HCT116 (cell line): ENCODE results near the gene ZNF618. TPM values are rescaled to one million over a fixed set of nuclear protein-coding genes. Genes with fewer than 3 reads are reported as not detected.

Source experiments
- ATAC-seq: fragments of 200-7000 bp; cut with Tn5 transposase; 2 replicates; pipeline ENCODE4 v1.9.1; 2020; ENCODE audit warnings: mild to moderate bottlenecking, moderate library complexity
- BruUV-seq: library from RNA; stranded (reverse); fragments of 400-500 nt; replicated peaks from 2 replicates; lab custom pipeline; 2021; lab: Mats Ljungman, UMichigan
- CTCF ChIA-PET: fragments of 300-600 bp; sonication (Branson Sonifier 250); formaldehyde crosslinking; loops from one replicate; lab custom pipeline; 2021; ENCODE audit warnings: antibody characterized with exemption; lab: Charles Lee
- POLR2A ChIA-PET: fragments of 300-600, 350-600 bp; sonication (Branson Sonifier 250); formaldehyde crosslinking; loops from one replicate; lab custom pipeline; 2021; ENCODE audit warnings: antibody characterized with exemption; lab: Charles Lee
- RAD21 ChIA-PET, 2 experiments: fragments of 300-600 bp; sonication (Branson Sonifier 250); formaldehyde crosslinking; loops; one replicate each; lab custom pipeline; 2023; ENCODE audit warnings: low total read pairs in 2 of 2; ENCODE audit not compliant: uncharacterized antibody in 2 of 2, unreplicated experiment in 2 of 2, low non-redundant PET in 1 of 2; lab: Charles Lee
- DNase-seq: peaks from one replicate; pipeline ENCODE4 v3.0.0-alpha.2; 2010; ENCODE audit warnings: low read depth, low spot score
- H2AFZ ChIP-seq: fragments of 200-600 bp; shearing (Covaris generic), sonication (generic); 2 replicates; pipeline ENCODE4 v1.6.1; 2017; ENCODE audit warnings: low read depth, mixed run types, mixed read lengths, antibody characterized with exemption, low read length; ENCODE audit not compliant: poor library complexity, severe bottlenecking
- H3K27ac ChIP-seq: 2 replicates; pipeline ENCODE4 v1.5.1; 2012; ENCODE audit warnings: low read depth, low read length
- H3K27me3 ChIP-seq: fragments of 200-600 bp; sonication (generic); 2 replicates; pipeline ENCODE4 v1.6.1; 2016; ENCODE audit warnings: mixed run types, low read length, mixed read lengths; ENCODE audit not compliant: insufficient read depth
- H3K36me3 ChIP-seq, 2 experiments: fragments of 200-500 bp in 1 of 2; fragments of 200-600 bp in 1 of 2; sonication (Bioruptor generic) in 1 of 2; sonication (generic) in 1 of 2; 2 replicates each; pipeline versions ENCODE4 v1.5.1 to v1.6.1; 2014 to 2016; ENCODE audit warnings: low read length in 2 of 2, inconsistent platforms in 1 of 2, mixed read lengths in 1 of 2, mixed run types in 1 of 2; ENCODE audit not compliant: insufficient read depth in 2 of 2, control insufficient read depth in 1 of 2
- H3K4me1 ChIP-seq, 2 experiments: fragments of 200-600 bp in 1 of 2; sonication (generic) in 1 of 2; 2 replicates each; pipeline versions ENCODE4 v1.5.1 to v1.6.1; 2012 to 2017; ENCODE audit warnings: low read length in 2 of 2, inconsistent platforms in 1 of 2, mild to moderate bottlenecking in 1 of 2, mixed read lengths in 1 of 2, mixed run types in 1 of 2, moderate library complexity in 1 of 2; ENCODE audit not compliant: insufficient read depth in 2 of 2, control insufficient read depth in 1 of 2
- H3K4me2 ChIP-seq: fragments of 200-600 bp; sonication (generic); 2 replicates; pipeline ENCODE4 v1.6.1; 2017; ENCODE audit warnings: mixed run types, low read length, mixed read lengths
- H3K4me3 ChIP-seq, 2 experiments: fragments of 200-600 bp in 1 of 2; sonication (generic) in 1 of 2; replicated peaks in 1 of 2; 2 replicates each; pipeline ENCODE4 v1.5.1; 2011 to 2016; ENCODE audit warnings: low read length in 2 of 2, control low read depth in 1 of 2, low read depth in 1 of 2, mild to moderate bottlenecking in 1 of 2, mixed read lengths in 1 of 2, mixed run types in 1 of 2
- H3K79me2 ChIP-seq: fragments of 200-600 bp; sonication (generic); 2 replicates; pipeline ENCODE4 v1.6.1; 2017; ENCODE audit warnings: mild to moderate bottlenecking, mixed run types, low read length, moderate library complexity, mixed read lengths; ENCODE audit not compliant: insufficient read depth
- H3K9ac ChIP-seq: fragments of 200-600 bp; sonication (generic); 2 replicates; pipeline ENCODE4 v1.6.1; 2016; ENCODE audit warnings: low read length, mixed read lengths
- H3K9me2 ChIP-seq: fragments of 200-600 bp; sonication (generic), shearing (Covaris generic); 2 replicates; pipeline ENCODE4 v1.6.1; 2017; ENCODE audit warnings: mixed run types, mild to moderate bottlenecking, moderate library complexity; ENCODE audit not compliant: insufficient read depth
- H3K9me3 ChIP-seq, 2 experiments: fragments of 200-500 bp in 1 of 2; fragments of 200-600 bp in 1 of 2; sonication (Bioruptor generic) in 1 of 2; sonication (generic) in 1 of 2; 2 replicates each; pipeline ENCODE4 v1.6.1; 2014 to 2017; ENCODE audit warnings: low read length in 2 of 2, mixed read lengths in 2 of 2, inconsistent platforms in 1 of 2, low read depth in 1 of 2, mild to moderate bottlenecking in 1 of 2, mixed run types in 1 of 2, moderate library complexity in 1 of 2; ENCODE audit not compliant: control insufficient read depth in 1 of 2, insufficient read depth in 1 of 2
- H4K20me1 ChIP-seq: fragments of 200-600 bp; sonication (generic), shearing (Covaris generic); 2 replicates; pipeline ENCODE4 v1.6.1; 2017; ENCODE audit warnings: mixed run types, mild to moderate bottlenecking, moderate library complexity; ENCODE audit not compliant: insufficient read depth
- ATF3 ChIP-seq: IDR thresholded peaks from 2 replicates; pipeline ENCODE4 v1.6.1; 2012
- CBX3 ChIP-seq: IDR thresholded peaks from 2 replicates; pipeline ENCODE4 v1.6.1; 2012; ENCODE audit warnings: low read depth
- EGR1 ChIP-seq: IDR thresholded peaks from 2 replicates; pipeline ENCODE4 v1.6.1; 2012; ENCODE audit warnings: low read depth
- ELF1 ChIP-seq: IDR thresholded peaks from 2 replicates; pipeline ENCODE4 v1.6.1; 2012; ENCODE audit warnings: low read depth, borderline replicate concordance
- EZH2phosphoT487 ChIP-seq: fragments of 200-600 bp; IDR thresholded peaks from 2 replicates; pipeline ENCODE4 v1.6.1; 2018; ENCODE audit warnings: antibody characterized with exemption, borderline replicate concordance
- MAX ChIP-seq: IDR thresholded peaks from 2 replicates; pipeline ENCODE4 v1.6.1; 2012
- ZBTB33 ChIP-seq: IDR thresholded peaks from 2 replicates; pipeline ENCODE4 v1.6.1; 2011; ENCODE audit warnings: mild to moderate bottlenecking, low read length, moderate library complexity; ENCODE audit not compliant: insufficient replicate concordance; ENCODE audit errors: extremely low read depth
- ZFX ChIP-seq: fragments of 450-650 bp; IDR thresholded peaks from 2 replicates; pipeline ENCODE4 v1.6.1; 2017
- intact Hi-C: fragments of 100-400 bp; cut with micrococcal nuclease; formaldehyde crosslinking; loops from 2 replicates; pipeline ENCODE4 v1.10.0; 2022
- total RNA-seq: library from RNA; stranded (reverse); gene quantifications from one replicate; pipeline ENCODE4 v1.2.1, GENCODE V29; 2021; ENCODE audit not compliant: unreplicated experiment

ZNF618 gene
- total RNA-seq, 1 experiment from 2014 or later: 13.5 TPM

- no peaks in the 10 kb centered on the region for H3K27me3 ChIP-seq
- no peaks in the 10 kb centered on the region for H3K9me3 ChIP-seq
- H3K4me3 ChIP-seq: no peak overlapping the region
- intact Hi-C loops: no loop called here
- ATAC-seq (no peak), DNase-seq (no peak)
- H3K27ac ChIP-seq: no peak overlapping the region
- no peak overlapping the region for H3K4me2 ChIP-seq
- H3K4me1 ChIP-seq: no peaks in the 10 kb centered on the region
- H3K79me2 ChIP-seq: no peaks in the 10 kb centered on the region
- H4K20me1 ChIP-seq: no peaks in the 10 kb centered on the region
- ChIA-PET POLR2A (no interaction called here), CTCF (no interaction called here), RAD21 (no interaction called here)
- no peak overlapping the region for H2AFZ ChIP-seq
- no peak for TF ChIP-seq ZFX
- H3K9ac ChIP-seq: no peak overlapping the region
- no peaks in the 10 kb centered on the region for H3K9me2 ChIP-seq
- BruUV-seq: no TSS peak
- no peaks in the 10 kb centered on the region for H3K36me3 ChIP-seq
These were observed 152.5 kb downstream of the ZNF618 start for GRCh38 chr9:114028646-114029045.

- Histone ChIP-seq H3K9ac (no peak overlapping the region), H3K4me2 (no peak overlapping the region), H3K36me3 (no peaks in the 10 kb centered on the region), H3K27ac (no peak overlapping the region), H4K20me1 (no peaks in the 10 kb centered on the region), H3K79me2 (no peaks in the 10 kb centered on the region), H3K4me1 (no peaks in the 10 kb centered on the region), H3K9me2 (no peaks in the 10 kb centered on the region), H3K9me3 (no peaks in the 10 kb centered on the region), H2AFZ (no peak overlapping the region), H3K27me3 (no peaks in the 10 kb centered on the region), H3K4me3 (no peak overlapping the region)
- ATAC-seq: no peak
- DNase-seq: no peak
- TF ChIP-seq MAX (no peak), ZBTB33 (no peak), CBX3 (no peak), EGR1 (no peak), ELF1 (no peak), EZH2phosphoT487 (no peak), ZFX (no peak), ATF3 (no peak)
- no TSS peak for BruUV-seq
- POLR2A ChIA-PET: no interaction called here
- intact Hi-C loops: no loop called here
- CTCF ChIA-PET: no interaction called here
- RAD21 ChIA-PET: no interaction called here
These were observed 153.4 kb downstream of the ZNF618 start for GRCh38 chr9:114029311-114030170.
